Activated T-cell treated with anti-CD3 and anti-CD28 coated beads, Interleukin-2, amount 50 U/mL, for 4 hours (primary cell): ENCODE results near the gene CTNNA2. TPM values are rescaled to one million over a fixed set of nuclear protein-coding genes. Genes with fewer than 3 reads are reported as not detected.

ENCODE experiments used
- ATAC-seq, 2 donors: fragments of 200-7000 bp; cut with Tn5 transposase; one replicate each; pipeline ENCODE4 v1.10.0; 2021
- DNase-seq: peaks from one replicate; pipeline ENCODE4 v3.0.0-alpha.2; 2020
- H3K27me3 Mint-ChIP-seq: one replicate; pipeline ENCODE4 v1.8.0; 2021; ENCODE audit warnings: low read depth, mixed read lengths
- H3K36me3 Mint-ChIP-seq: one replicate; pipeline ENCODE4 v1.8.0; 2022; ENCODE audit warnings: mixed read lengths; ENCODE audit not compliant: insufficient read depth
- H3K4me1 Mint-ChIP-seq: one replicate; pipeline ENCODE4 v1.8.0; 2021; ENCODE audit warnings: low read depth, mixed read lengths
- H3K4me3 Mint-ChIP-seq: one replicate; pipeline ENCODE4 v1.8.0; 2021; ENCODE audit warnings: mild to moderate bottlenecking, moderate library complexity, mixed read lengths
- H3K9me3 Mint-ChIP-seq: one replicate; pipeline ENCODE4 v1.8.0; 2021; ENCODE audit warnings: mixed read lengths
- total RNA-seq, 3 donors: library from RNA; stranded (reverse); gene quantifications; one replicate each; pipeline ENCODE4 v1.2.1, GENCODE V29; 2021

Gene CTNNA2
- total RNA-seq, 3 donors from 2014 or later: 0.08 TPM; not detected in 2

GRCh38 chr2:80326214-80326613 is 813.4 kb downstream of the CTNNA2 start:
- Mint-ChIP-seq H3K27me3 (no peaks in the 10 kb centered on the region), H3K4me3 (no peak overlapping the region), H3K36me3 (no peaks in the 10 kb centered on the region), H3K4me1 (no peaks in the 10 kb centered on the region), H3K9me3 (no peaks in the 10 kb centered on the region)
- DNase-seq (no peak), ATAC-seq (no peak)

GRCh38 chr2:80326861-80327260 is 814.0 kb downstream of the CTNNA2 start:
- H3K4me3 Mint-ChIP-seq: no peak overlapping the region

GRCh38 chr2:80328159-80328571 is 815.3 kb downstream of the CTNNA2 start:
- DNase-seq: no peak
- Mint-ChIP-seq H3K4me1 (no peaks in the 10 kb centered on the region), H3K4me3 (no peak overlapping the region), H3K36me3 (no peaks in the 10 kb centered on the region), H3K27me3 (no peaks in the 10 kb centered on the region), H3K9me3 (peaks cover 3% of the 10 kb centered on the region)
- ATAC-seq: no peak

More at GRCh38 chr2:80326861-80327260, 814.0 kb downstream of the CTNNA2 start:
- H3K27me3 Mint-ChIP-seq: no peaks in the 10 kb centered on the region
- ATAC-seq (no peak), DNase-seq (no peak)
- no peaks in the 10 kb centered on the region for H3K4me1 Mint-ChIP-seq
- peaks cover 2% of the 10 kb centered on the region for H3K9me3 Mint-ChIP-seq
- no peaks in the 10 kb centered on the region for H3K36me3 Mint-ChIP-seq

- ATAC-seq (no peak), DNase-seq (no peak)
- Mint-ChIP-seq H3K27me3 (no peaks in the 10 kb centered on the region), H3K9me3 (peaks cover 8% of the 10 kb centered on the region), H3K4me3 (no peak overlapping the region), H3K4me1 (no peaks in the 10 kb centered on the region), H3K36me3 (no peaks in the 10 kb centered on the region)
These were observed 816.6 kb downstream of the CTNNA2 start for GRCh38 chr2:80329491-80329890.

- no peak for ATAC-seq
- DNase-seq: no peak
- no peak overlapping the region for H3K4me3 Mint-ChIP-seq
- peaks cover 15% of the 10 kb centered on the region for H3K9me3 Mint-ChIP-seq
- H3K4me1 Mint-ChIP-seq: no peaks in the 10 kb centered on the region
- no peaks in the 10 kb centered on the region for H3K27me3 Mint-ChIP-seq
- H3K36me3 Mint-ChIP-seq: no peaks in the 10 kb centered on the region
These were observed 817.9 kb downstream of the CTNNA2 start for GRCh38 chr2:80330527-80331450.

GRCh38 chr2:80333886-80334285 is 821.0 kb downstream of the CTNNA2 start:
- no peak for ATAC-seq
- Mint-ChIP-seq H3K27me3 (no peaks in the 10 kb centered on the region), H3K4me1 (no peaks in the 10 kb centered on the region), H3K36me3 (no peaks in the 10 kb centered on the region), H3K4me3 (no peak overlapping the region), H3K9me3 (peaks cover 15% of the 10 kb centered on the region)
- no peak for DNase-seq

GRCh38 chr2:80335411-80335810 is 822.6 kb downstream of the CTNNA2 start:
- Mint-ChIP-seq H3K27me3 (no peaks in the 10 kb centered on the region), H3K36me3 (no peaks in the 10 kb centered on the region), H3K4me1 (no peaks in the 10 kb centered on the region), H3K4me3 (no peak overlapping the region), H3K9me3 (peaks cover 18% of the 10 kb centered on the region)
- DNase-seq: no peak
- ATAC-seq: no peak

- Mint-ChIP-seq H3K27me3 (no peaks in the 10 kb centered on the region), H3K4me1 (no peaks in the 10 kb centered on the region), H3K9me3 (peaks cover 18% of the 10 kb centered on the region), H3K36me3 (no peaks in the 10 kb centered on the region), H3K4me3 (no peak overlapping the region)
- ATAC-seq (no peak), DNase-seq (no peak)
These were observed 825.9 kb downstream of the CTNNA2 start for GRCh38 chr2:80338794-80339193.

GRCh38 chr2:80340022-80340421 is 827.2 kb downstream of the CTNNA2 start:
- ATAC-seq (no peak), DNase-seq (no peak)
- H3K4me1 Mint-ChIP-seq: no peaks in the 10 kb centered on the region
- peaks cover 14% of the 10 kb centered on the region for H3K9me3 Mint-ChIP-seq
- no peaks in the 10 kb centered on the region for H3K36me3 Mint-ChIP-seq
- no peak overlapping the region for H3K4me3 Mint-ChIP-seq
- no peaks in the 10 kb centered on the region for H3K27me3 Mint-ChIP-seq

- Mint-ChIP-seq H3K36me3 (no peaks in the 10 kb centered on the region), H3K4me3 (no peak overlapping the region), H3K4me1 (no peaks in the 10 kb centered on the region), H3K9me3 (peaks cover 5% of the 10 kb centered on the region), H3K27me3 (no peaks in the 10 kb centered on the region)
- DNase-seq: no peak
- no peak for ATAC-seq
These were observed 835.2 kb downstream of the CTNNA2 start for GRCh38 chr2:80348078-80348477.

GRCh38 chr2:80348953-80349352 is 836.1 kb downstream of the CTNNA2 start:
- H3K36me3 Mint-ChIP-seq: no peaks in the 10 kb centered on the region
- H3K4me1 Mint-ChIP-seq: no peaks in the 10 kb centered on the region
- no peak for ATAC-seq
- no peak overlapping the region for H3K4me3 Mint-ChIP-seq
- H3K27me3 Mint-ChIP-seq: no peaks in the 10 kb centered on the region
- no peak for DNase-seq
- peaks cover 5% of the 10 kb centered on the region for H3K9me3 Mint-ChIP-seq

- H3K27me3 Mint-ChIP-seq: no peaks in the 10 kb centered on the region
- no peak for ATAC-seq
- H3K4me3 Mint-ChIP-seq: no peak overlapping the region
- no peaks in the 10 kb centered on the region for H3K4me1 Mint-ChIP-seq
- no peaks in the 10 kb centered on the region for H3K9me3 Mint-ChIP-seq
- no peak for DNase-seq
- H3K36me3 Mint-ChIP-seq: no peaks in the 10 kb centered on the region
These were observed 838.4 kb downstream of the CTNNA2 start for GRCh38 chr2:80351231-80351630.

GRCh38 chr2:80354858-80355257 is 842.0 kb downstream of the CTNNA2 start:
- Mint-ChIP-seq H3K4me1 (no peaks in the 10 kb centered on the region), H3K4me3 (no peak overlapping the region), H3K9me3 (no peaks in the 10 kb centered on the region), H3K27me3 (no peaks in the 10 kb centered on the region), H3K36me3 (no peaks in the 10 kb centered on the region)
- ATAC-seq: no peak
- DNase-seq: no peak

GRCh38 chr2:80361904-80362303 is 849.1 kb downstream of the CTNNA2 start:
- Mint-ChIP-seq H3K36me3 (no peaks in the 10 kb centered on the region), H3K27me3 (no peaks in the 10 kb centered on the region), H3K9me3 (peaks cover 3% of the 10 kb centered on the region), H3K4me3 (no peak overlapping the region), H3K4me1 (no peaks in the 10 kb centered on the region)
- DNase-seq: no peak
- ATAC-seq: no peak

- peaks cover 3% of the 10 kb centered on the region for H3K9me3 Mint-ChIP-seq
- ATAC-seq: no peak
- H3K27me3 Mint-ChIP-seq: no peaks in the 10 kb centered on the region
- no peaks in the 10 kb centered on the region for H3K4me1 Mint-ChIP-seq
- no peaks in the 10 kb centered on the region for H3K36me3 Mint-ChIP-seq
- no peak overlapping the region for H3K4me3 Mint-ChIP-seq
- no peak for DNase-seq
These were observed 850.5 kb downstream of the CTNNA2 start for GRCh38 chr2:80363330-80363729.
